Omental fat pad (tissue), 4 donors: ENCODE measurements around the gene DEFB116. TPM values are rescaled to one million over a fixed set of nuclear protein-coding genes. Genes with fewer than 3 reads are reported as not detected.
"Not testable (repeated sequence)": the region's sequence is repeated elsewhere in the genome, so short reads cannot be mapped to it uniquely, and the experiment has no call there.

Source experiments
- ATAC-seq: fragments of 150-250 bp; one replicate; pipeline ENCODE4 v1.9.1; 2016; ENCODE audit warnings: mild to moderate bottlenecking, moderate library complexity; ENCODE audit not compliant: low FRiP score
- DNase-seq: peaks from one replicate; pipeline ENCODE4 v3.0.0-alpha.2; 2019; ENCODE audit warnings: low spot score
- CTCF ChIP-seq, 3 donors: fragments of 450-650 bp; IDR thresholded peaks; one replicate each; pipeline ENCODE4 v1.5.1; 2016 to 2017; ENCODE audit warnings: antibody characterized with exemption in 3 of 3, mild to moderate bottlenecking in 3 of 3, moderate library complexity in 2 of 3
- total RNA-seq, 4 donors: library from RNA; depleted of rRNA; stranded (reverse); fragments of >200 nt; gene quantifications; one replicate each; pipeline ENCODE4 v1.1.0, GENCODE V29; 2016

Gene DEFB116, protein sequence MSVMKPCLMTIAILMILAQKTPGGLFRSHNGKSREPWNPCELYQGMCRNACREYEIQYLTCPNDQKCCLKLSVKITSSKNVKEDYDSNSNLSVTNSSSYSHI
- not detected for total RNA-seq

DNA sequence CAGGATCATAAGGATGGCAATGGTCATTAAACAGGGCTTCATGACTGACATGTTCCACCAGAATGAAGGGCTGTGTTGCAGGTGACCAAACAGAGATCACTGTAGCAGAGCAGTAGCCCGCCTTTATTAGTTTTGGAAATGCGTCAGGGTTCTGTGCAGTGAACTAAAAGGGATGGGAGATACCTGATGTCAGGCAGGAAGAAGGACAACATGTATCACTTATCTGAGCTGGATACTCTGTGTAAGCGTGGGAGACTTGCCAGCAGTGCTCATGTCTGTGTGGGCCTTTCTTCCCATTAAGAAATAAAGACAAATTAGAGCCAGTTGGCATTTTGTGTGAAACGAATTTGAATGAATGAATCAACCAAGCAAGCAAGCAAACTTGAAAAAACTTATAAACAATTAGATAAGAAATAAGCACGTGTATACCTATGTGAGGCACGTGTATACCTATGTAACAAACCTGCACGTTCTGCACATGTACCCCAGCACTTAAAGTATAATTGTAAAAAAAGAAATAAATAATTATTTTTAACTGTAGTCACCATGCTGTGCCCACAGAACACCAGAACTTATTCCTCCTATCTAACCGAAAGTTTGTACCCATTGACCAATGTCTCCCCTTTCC lies at the start of gene DEFB116:
DEFB116 (minus strand) TSS at position 51 of the 628 bp plus-strand sequence; CDS start at position 51, 0 bp downstream.
- no peak for DNase-seq
- no peak for TF ChIP-seq CTCF (IDR thresholded peaks at IDR 0.05)
- ATAC-seq, result no peak

DNA sequence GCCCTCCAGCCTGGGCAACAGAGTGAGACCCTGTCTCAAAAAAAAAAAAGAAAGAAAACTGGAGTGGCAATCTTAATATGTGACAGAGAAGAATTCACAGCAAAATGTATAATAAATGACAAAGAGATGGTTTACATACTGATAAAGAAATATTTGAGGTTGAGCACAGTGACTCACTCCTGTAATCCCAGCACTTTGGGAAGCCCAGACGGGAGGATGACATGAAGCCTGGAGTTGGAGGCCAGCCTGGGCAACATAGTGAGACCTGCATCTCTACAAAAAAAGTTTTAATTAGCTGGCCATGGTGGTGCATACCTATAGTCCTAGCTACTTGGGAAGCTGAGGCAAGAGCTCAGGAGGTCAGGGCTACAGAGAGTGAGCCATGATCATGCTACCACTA lies 47.6 kb upstream of the DEFB116 start:
- ATAC-seq (no peak), DNase-seq (no peak)

GRCh38 chr20:31341470-31341869 lies 33.1 kb upstream of the DEFB116 start:
- no peak for ATAC-seq
- no peak for DNase-seq

More for the DNA sequence above, 47.6 kb upstream of the DEFB116 start:
- no peak for TF ChIP-seq CTCF (IDR thresholded peaks at IDR 0.05)

DNA sequence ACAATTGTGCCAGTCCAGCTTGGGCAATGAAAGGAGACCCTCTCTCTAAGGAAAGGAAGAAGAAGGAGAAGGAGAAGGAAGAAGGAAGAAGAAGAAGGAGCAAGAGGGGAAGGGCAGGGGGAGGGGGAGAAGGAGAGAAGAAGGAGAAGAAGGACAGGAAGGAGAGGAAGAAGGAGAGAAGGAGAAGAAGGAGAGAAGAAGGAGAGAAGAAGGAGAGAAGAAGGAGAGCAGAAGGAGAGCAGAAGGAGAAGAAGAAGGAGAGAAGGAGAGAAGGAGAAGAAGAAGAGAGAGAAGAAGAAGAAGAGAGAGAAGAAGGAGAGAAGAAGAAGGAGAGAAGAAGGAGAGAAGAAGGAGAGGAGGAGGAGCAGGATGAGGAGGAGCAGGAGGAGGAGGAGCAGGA lies 22.5 kb upstream of the DEFB116 start:
- ATAC-seq (no peak), DNase-seq (no peak)
- TF ChIP-seq CTCF (IDR thresholded peaks at IDR 0.05), result no peak

More at GRCh38 chr20:31341470-31341869, 33.1 kb upstream of the DEFB116 start:
- TF ChIP-seq CTCF (IDR thresholded peaks at IDR 0.05), result no peak

GRCh38 chr20:31322504-31322903 lies 14.1 kb upstream of the DEFB116 start:
- DNase-seq (no peak), ATAC-seq (no peak)
- TF ChIP-seq CTCF (IDR thresholded peaks at IDR 0.05), result no peak

- not testable (repeated sequence) for ATAC-seq, DNase-seq
Measured at GRCh38 chr20:31284964-31285363, 23.4 kb downstream of the DEFB116 start.

DNA sequence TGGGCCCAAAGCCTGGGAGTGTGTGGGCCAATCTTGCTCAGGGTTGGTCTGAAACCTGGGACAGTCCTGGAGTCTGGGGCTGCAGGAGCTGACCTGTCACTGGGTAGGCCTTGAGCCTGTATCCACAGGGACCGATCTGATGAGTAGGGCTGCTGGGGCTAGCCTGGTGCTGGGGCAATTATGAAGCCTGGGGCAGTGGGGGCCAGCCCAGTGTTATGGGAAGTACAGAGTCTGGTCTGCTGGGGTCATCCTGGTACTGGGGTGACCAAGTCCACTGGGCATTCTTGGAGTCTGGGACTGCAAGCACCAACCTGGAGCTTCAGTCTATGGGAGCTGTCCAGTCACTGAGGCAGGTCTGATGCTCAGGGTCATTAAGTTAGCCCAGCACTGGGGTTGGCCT lies 30.2 kb downstream of the DEFB116 start:
- DNase-seq (no peak), ATAC-seq (no peak)
- TF ChIP-seq CTCF (IDR thresholded peaks at IDR 0.05), result no peak
